ENCODE measurements around the gene HTD2. TPM values are rescaled to one million over a fixed set of nuclear protein-coding genes. Genes with fewer than 3 reads are reported as not detected.

The HTD2 gene
- total RNA-seq, 1 experiment from 2014 or later: 7.9 TPM

DNA sequence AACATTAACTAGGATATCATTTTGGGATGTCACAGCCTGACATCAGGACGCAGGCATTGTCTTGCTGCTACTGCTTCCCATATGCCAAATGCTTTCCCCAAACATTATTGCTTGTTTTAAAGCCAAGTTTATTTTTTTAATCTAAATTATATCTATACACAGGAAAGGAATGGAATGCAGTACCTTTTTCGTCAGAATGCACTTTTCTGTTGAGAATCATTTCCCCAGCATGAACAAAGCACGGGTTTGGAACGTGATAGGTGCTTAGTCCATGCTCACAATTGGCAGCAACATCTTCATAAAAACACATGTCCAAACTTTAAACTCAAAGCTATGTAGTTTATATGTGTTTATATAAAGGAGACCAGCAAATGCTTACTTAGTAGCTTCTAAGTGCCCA lies 52.5 kb downstream of the HTD2 start:
- ChIA-PET POLR2A (no interaction called here), CTCF (no interaction called here)
- no peaks in the 10 kb centered on the region for H3K4me1 ChIP-seq (ENCODE audit: control insufficient read depth, insufficient read depth, low read length)
- in situ Hi-C loops (cut with HindIII; ENCODE audit: low pct_unique_long_range_greater_than_20kb, low sequenced_read_pairs): no loop called here
- H3K27me3 ChIP-seq (ENCODE audit: control insufficient read depth, insufficient read depth, low read length): no peaks in the 10 kb centered on the region
- ATAC-seq: no peak
- no peak for DNase-seq (ENCODE audit: low read depth, low spot score)
- intact Hi-C loops (cut with micrococcal nuclease; ENCODE audit: unreplicated experiment): no loop called here
- H3K9me3 ChIP-seq (ENCODE audit: control insufficient read depth, insufficient read depth, low read depth, low read length): no peaks in the 10 kb centered on the region
- no peak overlapping the region for H3K27ac ChIP-seq (ENCODE audit: low read length)
- no peaks in the 10 kb centered on the region for H3K36me3 ChIP-seq (ENCODE audit: control insufficient read depth, insufficient read depth, low read length)
- no peak for TF ChIP-seq TCF7L2 (IDR thresholded peaks at IDR 0.05; ENCODE audit: low read depth, low read length)
- TF ChIP-seq, protein P1, sequence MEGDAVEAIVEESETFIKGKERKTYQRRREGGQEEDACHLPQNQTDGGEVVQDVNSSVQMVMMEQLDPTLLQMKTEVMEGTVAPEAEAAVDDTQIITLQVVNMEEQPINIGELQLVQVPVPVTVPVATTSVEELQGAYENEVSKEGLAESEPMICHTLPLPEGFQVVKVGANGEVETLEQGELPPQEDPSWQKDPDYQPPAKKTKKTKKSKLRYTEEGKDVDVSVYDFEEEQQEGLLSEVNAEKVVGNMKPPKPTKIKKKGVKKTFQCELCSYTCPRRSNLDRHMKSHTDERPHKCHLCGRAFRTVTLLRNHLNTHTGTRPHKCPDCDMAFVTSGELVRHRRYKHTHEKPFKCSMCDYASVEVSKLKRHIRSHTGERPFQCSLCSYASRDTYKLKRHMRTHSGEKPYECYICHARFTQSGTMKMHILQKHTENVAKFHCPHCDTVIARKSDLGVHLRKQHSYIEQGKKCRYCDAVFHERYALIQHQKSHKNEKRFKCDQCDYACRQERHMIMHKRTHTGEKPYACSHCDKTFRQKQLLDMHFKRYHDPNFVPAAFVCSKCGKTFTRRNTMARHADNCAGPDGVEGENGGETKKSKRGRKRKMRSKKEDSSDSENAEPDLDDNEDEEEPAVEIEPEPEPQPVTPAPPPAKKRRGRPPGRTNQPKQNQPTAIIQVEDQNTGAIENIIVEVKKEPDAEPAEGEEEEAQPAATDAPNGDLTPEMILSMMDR (IDR thresholded peaks at IDR 0.05): no peak
- TF ChIP-seq SIN3A (IDR thresholded peaks at IDR 0.05; ENCODE audit: borderline replicate concordance, insufficient read depth, low read depth, low read length): no peak
- no peak for TF ChIP-seq POLR2AphosphoS5 (IDR thresholded peaks at IDR 0.05; ENCODE audit: low read depth, low read length)
- TF ChIP-seq, protein P2, sequence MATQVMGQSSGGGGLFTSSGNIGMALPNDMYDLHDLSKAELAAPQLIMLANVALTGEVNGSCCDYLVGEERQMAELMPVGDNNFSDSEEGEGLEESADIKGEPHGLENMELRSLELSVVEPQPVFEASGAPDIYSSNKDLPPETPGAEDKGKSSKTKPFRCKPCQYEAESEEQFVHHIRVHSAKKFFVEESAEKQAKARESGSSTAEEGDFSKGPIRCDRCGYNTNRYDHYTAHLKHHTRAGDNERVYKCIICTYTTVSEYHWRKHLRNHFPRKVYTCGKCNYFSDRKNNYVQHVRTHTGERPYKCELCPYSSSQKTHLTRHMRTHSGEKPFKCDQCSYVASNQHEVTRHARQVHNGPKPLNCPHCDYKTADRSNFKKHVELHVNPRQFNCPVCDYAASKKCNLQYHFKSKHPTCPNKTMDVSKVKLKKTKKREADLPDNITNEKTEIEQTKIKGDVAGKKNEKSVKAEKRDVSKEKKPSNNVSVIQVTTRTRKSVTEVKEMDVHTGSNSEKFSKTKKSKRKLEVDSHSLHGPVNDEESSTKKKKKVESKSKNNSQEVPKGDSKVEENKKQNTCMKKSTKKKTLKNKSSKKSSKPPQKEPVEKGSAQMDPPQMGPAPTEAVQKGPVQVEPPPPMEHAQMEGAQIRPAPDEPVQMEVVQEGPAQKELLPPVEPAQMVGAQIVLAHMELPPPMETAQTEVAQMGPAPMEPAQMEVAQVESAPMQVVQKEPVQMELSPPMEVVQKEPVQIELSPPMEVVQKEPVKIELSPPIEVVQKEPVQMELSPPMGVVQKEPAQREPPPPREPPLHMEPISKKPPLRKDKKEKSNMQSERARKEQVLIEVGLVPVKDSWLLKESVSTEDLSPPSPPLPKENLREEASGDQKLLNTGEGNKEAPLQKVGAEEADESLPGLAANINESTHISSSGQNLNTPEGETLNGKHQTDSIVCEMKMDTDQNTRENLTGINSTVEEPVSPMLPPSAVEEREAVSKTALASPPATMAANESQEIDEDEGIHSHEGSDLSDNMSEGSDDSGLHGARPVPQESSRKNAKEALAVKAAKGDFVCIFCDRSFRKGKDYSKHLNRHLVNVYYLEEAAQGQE (IDR thresholded peaks at IDR 0.05; ENCODE audit: insufficient read depth in 1 of 2, low read depth in 2 of 2, low read length in 1 of 2): no peak
- no peak overlapping the region for H3K4me3 ChIP-seq (ENCODE audit: low read depth in 2 of 2, low read length in 2 of 2)
- no TSS peak for BruUV-seq (replicated peaks)

DNA sequence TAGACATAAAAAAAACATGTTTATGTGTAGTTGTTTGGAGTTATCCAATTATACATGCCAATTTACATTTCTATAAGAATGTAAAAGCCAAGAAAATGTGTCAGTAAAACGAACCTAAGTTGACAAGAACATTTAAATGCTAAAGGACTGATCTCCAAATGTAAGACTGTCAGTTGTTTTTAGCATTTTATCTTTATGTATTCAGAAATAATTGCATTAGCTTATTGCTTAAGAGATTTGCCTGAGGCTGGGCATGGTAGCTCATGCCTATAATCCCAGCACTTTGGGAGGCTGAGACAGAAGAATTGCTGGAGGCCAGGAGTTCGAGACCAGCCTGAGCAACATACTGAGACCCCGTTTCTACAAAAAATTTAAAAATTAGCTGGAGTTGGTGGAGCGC lies 53.3 kb downstream of the HTD2 start:
- H3K4me3 ChIP-seq (ENCODE audit: low read depth in 2 of 2, low read length in 2 of 2): no peak overlapping the region
- no peaks in the 10 kb centered on the region for H3K27me3 ChIP-seq (ENCODE audit: control insufficient read depth, insufficient read depth, low read length)
- in situ Hi-C loops (cut with HindIII; ENCODE audit: low pct_unique_long_range_greater_than_20kb, low sequenced_read_pairs): no loop called here
- ChIA-PET CTCF (no interaction called here), POLR2A (no interaction called here)
- no peak for TF ChIP-seq POLR2AphosphoS5 (IDR thresholded peaks at IDR 0.05; ENCODE audit: low read depth, low read length)
- TF ChIP-seq, protein P1 (IDR thresholded peaks at IDR 0.05): no peak
- TF ChIP-seq, protein P2 (IDR thresholded peaks at IDR 0.05; ENCODE audit: insufficient read depth in 1 of 2, low read depth in 2 of 2, low read length in 1 of 2): no peak
- TF ChIP-seq SIN3A (IDR thresholded peaks at IDR 0.05; ENCODE audit: borderline replicate concordance, insufficient read depth, low read depth, low read length): no peak
- ATAC-seq (no peak), DNase-seq (ENCODE audit: low read depth, low spot score) (no peak)
- no TSS peak for BruUV-seq (replicated peaks)
- H3K27ac ChIP-seq (ENCODE audit: low read length): no peak overlapping the region
- intact Hi-C loops (cut with micrococcal nuclease; ENCODE audit: unreplicated experiment): no loop called here
- H3K4me1 ChIP-seq (ENCODE audit: control insufficient read depth, insufficient read depth, low read length): no peaks in the 10 kb centered on the region
- H3K36me3 ChIP-seq (ENCODE audit: control insufficient read depth, insufficient read depth, low read length): no peaks in the 10 kb centered on the region
- no peaks in the 10 kb centered on the region for H3K9me3 ChIP-seq (ENCODE audit: control insufficient read depth, insufficient read depth, low read depth, low read length)

Data from Panc1 (cell line).